K562 (cell line): ENCODE measurements around the gene LRRC27. TPM values are rescaled to one million over a fixed set of nuclear protein-coding genes. Genes with fewer than 3 reads are reported as not detected.

Source experiments
- ATAC-seq: fragments of 200-7000 bp; cut with Tn5 transposase; 3 replicates; pipeline ENCODE4 v1.9.1; 2020; ENCODE audit warnings: moderate library complexity
- BruUV-seq: library from RNA; stranded (reverse); fragments of 400-500 nt; replicated peaks from 2 replicates; lab custom pipeline; 2021; lab: Mats Ljungman, UMichigan
- CTCF ChIA-PET: fragments of 300-600 bp; formaldehyde crosslinking; extraction: SDS; loops from one replicate; lab custom pipeline; 2021; ENCODE audit warnings: low intra/inter-chr PET ratio; lab: Yijun Ruan, JAX
- POLR2A ChIA-PET: fragments of 300-600, 350-650 bp; sonication (Branson Sonifier 250); formaldehyde crosslinking; extraction: SDS; loops from one replicate; lab custom pipeline; 2021; ENCODE audit warnings: antibody characterized with exemption, inconsistent platforms; lab: Yijun Ruan, JAX
- DNase-seq, 4 experiments: peaks; one replicate each; pipeline versions ENCODE4 v3.0.0 to v3.0.0-alpha.2; 2011 to 2018; ENCODE audit warnings: low spot score in 3 of 4, mixed read lengths in 3 of 4; ENCODE audit errors: extremely low read depth in 1 of 4
- FAIRE-seq: peaks from 2 replicates; lab custom pipeline; 2011; peaks lifted over from hg19 to GRCh38; lab: Jason Lieb, UNC
- H2AFZ ChIP-seq: 2 replicates; pipeline ENCODE4 v1.6.0; 2011; ENCODE audit warnings: low read depth, low read length, control low read depth, inconsistent platforms
- H3K27ac ChIP-seq: fragments of 200-600 bp; 3 replicates; pipeline ENCODE4 v1.8.0; 2011; ENCODE audit warnings: low read depth, mild to moderate bottlenecking, control low read depth, inconsistent platforms, low read length, moderate library complexity, mixed read lengths; ENCODE audit errors: extremely low read depth
- H3K27me3 ChIP-seq, 2 experiments: fragments of 300-600 bp in 1 of 2; 2 replicates in 1 of 2; 3 replicates in 1 of 2; pipeline versions ENCODE4 v1.6.0 to v1.8.0; 2011; ENCODE audit warnings: inconsistent platforms in 2 of 2, low read length in 2 of 2, mild to moderate bottlenecking in 1 of 2, mixed read lengths in 1 of 2, moderate library complexity in 1 of 2; ENCODE audit not compliant: control insufficient read depth in 2 of 2, insufficient read depth in 2 of 2
- H3K36me3 ChIP-seq: fragments of 300-600 bp; 3 replicates; pipeline ENCODE4 v1.8.0; 2011; ENCODE audit warnings: mild to moderate bottlenecking, low read length, inconsistent platforms; ENCODE audit not compliant: control insufficient read depth, insufficient read depth
- H3K4me1 ChIP-seq, 2 experiments: fragments of 200-600 bp in 1 of 2; replicated peaks in 1 of 2; 2 replicates in 1 of 2; 3 replicates in 1 of 2; pipeline versions ENCODE4 v1.5.1 to v1.8.0; 2011; ENCODE audit warnings: inconsistent platforms in 2 of 2, low read length in 2 of 2, mild to moderate bottlenecking in 1 of 2, mixed read lengths in 1 of 2, moderate library complexity in 1 of 2; ENCODE audit not compliant: control insufficient read depth in 2 of 2, insufficient read depth in 2 of 2
- H3K4me2 ChIP-seq: 2 replicates; pipeline ENCODE4 v1.6.1; 2011; ENCODE audit warnings: low read length, control low read depth, inconsistent platforms, mixed read lengths; ENCODE audit not compliant: insufficient read depth
- H3K4me3 ChIP-seq: fragments of 200-600 bp; sonication (generic), shearing (Covaris generic); 2 replicates; pipeline ENCODE4 v1.5.1; 2016; ENCODE audit warnings: control low read depth, inconsistent platforms
- H3K79me2 ChIP-seq: fragments of 200-600 bp; 3 replicates; pipeline ENCODE4 v1.8.0; 2011; ENCODE audit warnings: low read length, inconsistent platforms; ENCODE audit not compliant: control insufficient read depth, insufficient read depth
- H3K9ac ChIP-seq, 2 experiments: 2 replicates each; pipeline versions ENCODE4 v1.6.0 to v1.6.1; 2011; ENCODE audit warnings: low read depth in 2 of 2, low read length in 2 of 2, control low read depth in 1 of 2, inconsistent platforms in 1 of 2, mild to moderate bottlenecking in 1 of 2, mixed read lengths in 1 of 2; ENCODE audit not compliant: insufficient read depth in 1 of 2
- H3K9me1 ChIP-seq: one replicate; pipeline ENCODE4 v1.6.0; 2011; ENCODE audit warnings: inconsistent platforms, mild to moderate bottlenecking, low read length, moderate library complexity; ENCODE audit not compliant: control insufficient read depth, insufficient read depth
- H3K9me3 ChIP-seq: replicated peaks from 2 replicates; pipeline ENCODE4 v1.5.1; 2011; ENCODE audit warnings: low read depth, low read length, inconsistent platforms; ENCODE audit not compliant: control insufficient read depth, insufficient read depth
- H4K20me1 ChIP-seq: replicated peaks from 2 replicates; pipeline ENCODE4 v1.6.1; 2011; ENCODE audit warnings: low read length, inconsistent platforms, mixed read lengths; ENCODE audit not compliant: control insufficient read depth, insufficient read depth
- AFF4 ChIP-seq: sonication (generic); formaldehyde crosslinking; IDR thresholded peaks from 2 replicates; pipeline ENCODE4 v1.8.0; 2023; ENCODE audit warnings: mild to moderate bottlenecking, missing genetic modification reagents
- ARID3A ChIP-seq: IDR thresholded peaks from 2 replicates; pipeline ENCODE4 v1.6.1; 2012; ENCODE audit warnings: low read depth, low read length, improper control_type of control experiment, borderline replicate concordance
- CCAR2 ChIP-seq: fragments of 200-400 bp; formaldehyde crosslinking; IDR thresholded peaks from 2 replicates; pipeline ENCODE4 v1.6.1; 2017; ENCODE audit warnings: mild to moderate bottlenecking, low read depth, low read length
- ELK1 ChIP-seq: sonication (generic); formaldehyde crosslinking; IDR thresholded peaks from 2 replicates; pipeline ENCODE4 v1.8.1; 2022; ENCODE audit warnings: missing genetic modification reagents
- HNRNPLL ChIP-seq: fragments of 200-400 bp; formaldehyde crosslinking; IDR thresholded peaks from 2 replicates; pipeline ENCODE4 v1.6.1; 2017; ENCODE audit warnings: low read length, low read depth, mild to moderate bottlenecking; ENCODE audit not compliant: poor library complexity, severe bottlenecking
- NFE2L1 ChIP-seq: fragments of 450-650 bp; IDR thresholded peaks from 2 replicates; pipeline ENCODE4 v1.6.1; 2016; ENCODE audit warnings: missing genetic modification characterization, low read depth, mild to moderate bottlenecking, missing compliant biosample characterization, moderate library complexity, borderline replicate concordance
- SRSF7 ChIP-seq: fragments of 200-400 bp; formaldehyde crosslinking; optimal IDR thresholded peaks from 2 replicates; pipeline ENCODE3; 2017; ENCODE audit warnings: mild to moderate bottlenecking, low read depth, low read length
- TCF7 ChIP-seq: sonication (generic); IDR thresholded peaks from 2 replicates; pipeline ENCODE4 v1.6.1; 2016; ENCODE audit warnings: antibody characterized with exemption, borderline replicate concordance
- ZC3H4 ChIP-seq: sonication (generic); formaldehyde crosslinking; IDR thresholded peaks from 2 replicates; pipeline ENCODE4 v1.9.0; 2021; ENCODE audit warnings: missing genetic modification reagents, borderline replicate concordance
- ZKSCAN3 ChIP-seq: fragments of 250-450 bp; sonication (Bioruptor Pico); IDR thresholded peaks from 2 replicates; pipeline ENCODE4 v1.4.0; 2020
- ZNF79 ChIP-seq: fragments of 250-450 bp; sonication (Bioruptor Pico); IDR thresholded peaks from 2 replicates; pipeline ENCODE4 v1.4.0; 2020; ENCODE audit warnings: low read depth, mild to moderate bottlenecking, moderate library complexity
- WGBS: fragments of 100-300 bp; shearing (Covaris generic); methylation state at CpG from one replicate; pipeline ENCODE4 v1.1.6; 2016; ENCODE audit warnings: low coverage, mixed read lengths; ENCODE audit not compliant: insufficient coverage; ENCODE audit errors: missing lambda C conversion rate; 5-methylcytosine and 5-hydroxymethylcytosine counted together
- in situ Hi-C: fragments of 300-500 bp; cut with MboI; formaldehyde crosslinking; loops from 4 replicates; pipeline ENCODE4 v1.15.0; 2018; ENCODE audit warnings: inconsistent platforms, mixed read lengths
- intact Hi-C: fragments of 100-400 bp; cut with micrococcal nuclease; formaldehyde crosslinking; loops from 2 replicates; pipeline ENCODE4 v1.14.2; 2022
- polyA plus RNA-seq, 8 experiments: library from polyadenylated mRNA; depleted of rRNA in 4 of 8; stranded (reverse) in 5 of 8; unstranded in 3 of 8; fragments of >200 nt; fragmentation: Nextera tagmentation in 2 of 8; fragmentation: Illumina TruSeq in 1 of 8; extraction: Ambion mirVana in 2 of 8; extraction: Trizol in 1 of 8; gene quantifications; 2 replicates each; pipeline versions ENCODE4 v1.2.1 to v1.2.3, GENCODE V29; 2011 to 2014; ENCODE audit warnings: inconsistent platforms in 1 of 8, missing spikeins in 1 of 8
- total RNA-seq, 7 experiments: library from RNA; depleted of rRNA in 6 of 7; stranded (reverse); fragments of >200 nt in 6 of 7; fragmentation: Illumina TruSeq in 2 of 7; extraction: Trizol in 2 of 7; gene quantifications; 2 replicates each; pipeline versions ENCODE4 v1.2.1 to v1.2.3, GENCODE V29; 2011 to 2021; ENCODE audit warnings: low replicate concordance in 1 of 7

Gene LRRC27
- total and polyA plus RNA-seq, 9 of the 15 experiments (the other 6 are each of a cell fraction or from before 2014, with no cell fraction given) = 0.10 to 2.7 (median 1.4) TPM

- Histone ChIP-seq H3K9me1 (no peaks in the 10 kb centered on the region), H3K79me2 (no peaks in the 10 kb centered on the region), H3K9me3 (no peaks in the 10 kb centered on the region), H3K4me2 (no peak overlapping the region), H2AFZ (no peak overlapping the region), H3K4me1 (peaks cover 0 to 30% of the 10 kb centered on the region in 2 experiments; a peak in 2 of 5 replicates), H4K20me1 (no peaks in the 10 kb centered on the region), H3K36me3 (no peaks in the 10 kb centered on the region), H3K27me3 (no peaks in the 10 kb centered on the region), H3K27ac (no peak overlapping the region), H3K4me3 (no peak overlapping the region), H3K9ac (no peak overlapping the region)
- CTCF ChIA-PET = no interaction called here
- DNase-seq = no peak
- in situ Hi-C loops = no loop called here
- FAIRE-seq = no peak
- intact Hi-C loops = no loop called here
- no peak for ATAC-seq
- BruUV-seq = no TSS peak
- 14% methylated on average over 9 of the region's 11 CpGs for WGBS
- POLR2A ChIA-PET = no interaction called here
- TF ChIP-seq ZNF79 (CRISPR knock-in tag) = no peak
- TF ChIP-seq CCAR2 = no peak
- no peak for TF ChIP-seq ZKSCAN3 (CRISPR knock-in tag)
- TF ChIP-seq ARID3A = no peak
- TF ChIP-seq HNRNPLL = no peak
- TF ChIP-seq ZC3H4 = no peak
- TF ChIP-seq TCF7 = no peak
- no peak for TF ChIP-seq SRSF7
- TF ChIP-seq ELK1 (CRISPR knock-in tag) = no peak
- TF ChIP-seq NFE2L1 (tag) = no peak
- TF ChIP-seq AFF4 = no peak
Observed at GRCh38 chr10:132428486-132428995, 96.5 kb downstream of the LRRC27 start.
